HS-27A (cell line): Measurements from ENCODE around the gene AFAP1L2.
A peak's percentile ranks its signal among the peaks of the same experiment; 100 is the strongest.

ENCODE experiments used
- DNase-seq: peaks from one replicate; pipeline ENCODE4 v3.0.0-alpha.2; 2012; ENCODE audit warnings: low read depth, missing footprints

The AFAP1L2 gene

DNA sequence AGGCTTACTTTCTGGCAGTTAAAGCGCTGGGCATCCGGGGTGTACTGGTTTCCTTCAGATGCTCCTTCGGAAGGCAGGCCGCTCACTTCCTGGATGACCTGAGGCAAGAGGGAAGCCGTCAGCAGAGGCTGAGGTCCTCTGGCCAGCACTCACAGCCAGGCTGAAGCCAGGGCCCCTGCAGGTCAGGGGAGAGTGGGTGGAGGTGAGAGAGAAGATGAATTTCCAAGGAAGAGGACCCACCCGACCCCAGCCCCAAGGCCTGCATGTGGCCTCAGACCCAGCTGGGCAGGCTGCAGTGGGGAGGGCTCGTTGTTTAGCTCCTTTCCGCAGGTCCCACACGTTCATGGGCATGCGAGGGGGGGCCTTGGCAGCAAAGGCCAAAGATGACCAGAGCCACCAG lies 94.0 kb downstream of the AFAP1L2 start:
- no peak for DNase-seq

DNA sequence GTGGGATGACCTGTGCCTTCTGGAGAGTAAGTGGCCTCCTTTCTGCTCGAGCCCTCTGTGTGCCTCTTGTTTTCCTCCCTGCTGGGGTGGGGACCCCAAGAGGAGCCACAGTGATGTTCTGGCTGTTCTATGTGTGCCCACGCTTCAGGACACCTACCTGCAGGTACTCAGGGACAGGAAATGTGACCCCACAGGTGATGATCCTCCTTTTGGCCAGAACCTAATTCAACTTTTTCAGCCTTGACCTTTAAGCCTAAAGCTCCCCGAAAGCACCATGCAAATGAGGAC lies 95.0 kb downstream of the AFAP1L2 start:
- DNase-seq: no peak

DNA sequence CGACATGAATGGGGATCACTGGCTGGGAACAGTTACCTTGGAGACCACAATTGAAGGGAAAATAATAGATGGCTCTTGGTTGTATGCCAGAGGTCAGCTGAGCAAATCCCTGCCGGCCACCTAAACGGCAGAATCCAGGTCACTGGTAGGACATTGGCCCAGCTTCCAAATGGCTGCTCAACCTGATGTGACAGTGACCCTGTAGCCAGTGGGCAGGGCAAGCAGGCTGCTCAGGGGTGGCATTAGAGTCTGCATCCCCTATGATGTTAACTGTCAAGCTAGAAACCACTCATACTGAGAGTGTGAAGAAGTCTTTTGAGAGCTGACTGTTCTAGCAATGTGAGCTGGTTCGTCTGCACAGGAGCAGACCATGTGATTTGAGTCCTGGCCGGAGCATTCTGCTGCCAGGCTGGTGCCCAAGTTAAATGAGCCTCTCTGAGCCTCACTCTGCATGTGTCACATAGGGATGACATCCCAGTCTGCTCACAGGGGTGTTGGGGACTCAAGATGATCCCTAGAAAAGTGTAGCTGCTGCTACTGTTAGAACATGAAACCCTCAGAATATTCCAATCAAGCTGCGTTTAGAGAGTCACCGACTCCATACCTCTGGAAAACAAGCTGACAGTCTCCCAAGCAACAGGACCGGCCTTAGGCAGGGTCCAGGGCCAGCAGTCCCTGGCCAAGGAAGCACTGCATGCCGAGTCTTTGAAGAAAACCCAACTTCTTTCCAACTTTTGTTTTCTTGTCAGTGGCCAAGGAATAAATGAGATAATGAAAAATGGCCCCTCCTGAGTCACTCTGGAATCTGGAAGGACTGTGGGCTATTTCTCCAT lies 95.6 kb downstream of the AFAP1L2 start:
- no peak for DNase-seq

DNA sequence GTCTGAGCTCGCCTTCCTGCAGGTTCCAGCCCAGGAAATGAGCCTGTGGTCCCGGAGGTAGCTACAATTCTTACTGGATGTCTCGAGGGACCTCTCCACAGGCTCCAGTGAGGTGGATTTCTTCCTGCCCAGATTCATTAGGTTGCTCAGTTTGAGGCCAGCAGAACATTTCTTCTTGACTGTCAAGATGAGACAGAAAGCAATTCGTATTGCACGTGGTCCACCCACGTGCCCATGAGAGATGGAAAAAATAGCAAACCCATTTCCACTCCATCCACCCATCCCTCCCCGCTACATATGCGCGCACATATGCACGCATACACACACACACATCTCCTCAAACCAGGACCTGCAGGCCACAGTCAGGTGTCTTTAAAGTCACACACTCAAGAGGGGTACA lies 96.6 kb downstream of the AFAP1L2 start:
- no peak for DNase-seq

DNA sequence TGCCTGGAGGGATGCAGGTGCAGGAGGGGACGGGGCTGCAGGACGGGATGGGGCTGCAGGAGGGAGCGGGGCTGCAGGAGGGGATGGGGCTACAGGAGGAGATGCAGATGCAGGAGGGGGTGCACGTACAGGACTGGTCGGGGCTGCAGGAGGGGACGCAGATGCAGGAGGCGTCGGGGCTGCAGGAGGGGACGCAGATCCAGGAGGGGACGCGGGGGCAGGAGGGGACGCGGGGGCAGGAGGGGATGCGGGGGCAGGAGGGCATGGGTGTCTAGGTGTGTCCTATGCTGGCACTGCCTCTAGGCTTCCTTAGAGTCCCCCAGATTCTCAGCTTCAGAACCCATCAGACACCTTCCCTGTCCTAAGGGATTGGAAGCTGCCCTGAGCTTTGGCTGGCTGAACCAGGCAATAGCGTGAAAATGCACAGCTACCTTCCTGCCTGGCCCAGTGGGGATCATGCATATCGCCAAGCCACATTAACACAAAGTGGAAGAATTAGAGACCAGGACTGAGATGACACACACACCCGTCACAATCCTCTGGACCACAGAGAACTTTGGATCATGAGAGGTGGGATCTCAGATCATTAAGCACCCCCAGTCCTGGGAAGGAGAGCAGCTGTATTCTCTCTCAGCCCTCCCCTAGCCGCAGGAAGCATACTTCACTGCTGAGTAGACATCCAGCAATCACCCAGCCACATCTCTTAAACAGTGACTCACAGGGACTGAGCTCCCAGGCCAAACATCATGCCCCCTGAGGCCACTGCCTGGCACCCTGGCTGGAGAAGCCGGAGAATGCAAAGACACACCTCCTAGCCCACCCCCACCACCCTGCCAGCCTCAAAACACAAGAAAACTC lies 98.0 kb downstream of the AFAP1L2 start:
- peak; percentile 75 for DNase-seq

DNA sequence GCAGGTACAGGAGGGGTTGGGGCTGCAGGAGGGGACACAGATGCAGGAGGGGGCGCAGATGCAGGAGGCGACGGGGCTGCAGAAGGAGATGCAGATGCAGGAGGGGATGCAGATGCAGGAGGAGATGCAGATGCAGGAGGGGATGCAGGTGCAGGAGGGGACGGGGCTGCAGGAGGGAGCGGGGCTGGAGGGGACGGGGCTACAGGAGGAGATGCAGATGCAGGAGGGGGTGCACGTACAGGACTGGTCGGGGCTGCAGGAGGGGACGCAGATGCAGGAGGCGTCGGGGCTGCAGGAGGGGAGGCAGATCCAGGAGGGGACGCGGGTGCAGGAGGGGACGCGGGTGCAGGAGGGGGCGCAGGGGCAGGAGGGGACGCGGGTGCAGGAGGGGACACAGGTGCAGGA lies 98.8 kb downstream of the AFAP1L2 start:
- DNase-seq: no peak

DNA sequence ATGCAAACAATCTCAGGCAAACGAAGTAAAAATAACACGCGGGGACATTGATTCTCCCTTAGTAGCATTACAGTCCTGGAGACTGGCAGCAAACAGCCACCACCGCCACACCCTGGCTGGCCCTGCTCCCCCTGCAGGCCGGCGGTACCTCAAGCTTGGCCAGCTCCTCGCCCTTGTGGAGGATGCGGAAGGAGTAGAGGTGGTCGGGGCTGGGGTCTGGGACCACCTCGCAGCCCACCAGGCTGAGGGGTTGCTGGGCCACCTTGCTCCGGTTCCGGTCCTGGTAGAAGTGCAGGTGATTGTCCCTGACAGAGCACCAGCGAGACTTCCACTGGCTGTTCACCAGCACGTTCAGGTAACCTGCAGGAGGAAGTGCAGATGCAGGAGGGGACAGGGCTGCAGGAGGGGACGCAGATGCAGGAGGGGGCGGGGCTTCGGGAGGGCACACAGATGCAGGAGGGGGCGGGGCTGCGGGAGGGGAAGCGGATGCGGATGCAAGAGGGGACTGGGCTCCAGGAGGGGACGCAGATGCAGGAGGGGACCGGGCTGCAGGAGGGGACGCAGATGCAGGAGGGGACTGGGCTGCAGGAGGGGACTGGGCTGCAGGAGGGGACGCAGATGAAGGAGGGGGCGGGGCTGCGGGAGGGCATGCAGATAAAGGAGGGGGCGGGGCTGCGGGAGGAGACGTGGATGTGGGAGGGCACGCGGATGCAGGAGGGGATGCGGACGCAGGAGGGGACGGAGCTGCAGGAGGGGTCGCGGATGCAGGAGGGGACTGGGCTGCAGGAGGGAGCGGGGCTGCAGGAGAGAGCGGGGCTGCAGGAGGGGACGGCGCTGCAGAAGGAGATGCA lies 99.5 kb downstream of the AFAP1L2 start:
- peak; percentile 8 for DNase-seq

DNA sequence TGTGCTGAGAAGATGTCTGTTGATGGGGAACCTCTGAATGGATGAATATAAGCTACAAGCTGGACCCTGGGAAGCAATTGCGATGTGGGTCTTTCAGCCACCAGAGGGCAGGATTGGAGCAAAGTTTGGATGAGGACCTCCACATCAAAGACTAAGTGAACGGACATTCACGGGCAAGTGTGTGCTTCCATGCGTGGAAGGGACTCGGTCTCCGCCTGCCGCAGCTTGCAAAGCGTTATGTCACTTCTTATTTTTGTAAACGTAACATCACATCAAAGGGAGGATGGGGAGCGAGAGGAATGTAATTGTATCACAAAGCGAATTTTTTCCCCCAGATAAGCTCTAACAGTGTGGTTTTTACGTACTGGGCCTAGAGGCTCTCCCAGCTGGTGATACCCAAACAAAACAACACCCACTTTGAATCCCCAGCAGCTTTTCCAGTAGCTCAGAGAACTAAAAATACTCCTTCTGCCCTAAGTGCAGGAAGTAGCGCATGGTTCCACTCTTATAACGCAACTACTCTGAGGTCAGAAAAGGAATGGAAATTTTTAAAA lies 100.2 kb downstream of the AFAP1L2 start:
- DNase-seq: peak; percentile 53

DNA sequence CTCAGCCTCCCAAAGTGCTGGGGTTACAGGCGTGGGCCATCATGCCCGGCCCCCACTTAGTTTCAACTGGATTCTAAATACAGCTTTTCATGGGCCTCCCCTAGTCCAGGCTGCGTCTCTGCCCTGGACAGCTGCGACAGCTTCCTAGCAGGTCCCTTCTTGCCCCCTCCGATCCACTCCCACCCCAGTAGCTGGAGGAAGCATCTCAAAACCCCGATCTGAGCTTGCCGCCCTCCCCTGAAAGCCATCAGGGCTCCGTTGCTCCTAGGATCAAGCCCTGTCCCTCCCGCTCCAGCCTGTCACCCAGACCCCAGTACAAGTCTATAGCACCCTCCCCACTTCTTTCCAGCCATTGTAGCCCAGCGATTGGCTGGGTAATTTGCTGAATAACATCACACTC lies 100.7 kb downstream of the AFAP1L2 start:
- no peak for DNase-seq

DNA sequence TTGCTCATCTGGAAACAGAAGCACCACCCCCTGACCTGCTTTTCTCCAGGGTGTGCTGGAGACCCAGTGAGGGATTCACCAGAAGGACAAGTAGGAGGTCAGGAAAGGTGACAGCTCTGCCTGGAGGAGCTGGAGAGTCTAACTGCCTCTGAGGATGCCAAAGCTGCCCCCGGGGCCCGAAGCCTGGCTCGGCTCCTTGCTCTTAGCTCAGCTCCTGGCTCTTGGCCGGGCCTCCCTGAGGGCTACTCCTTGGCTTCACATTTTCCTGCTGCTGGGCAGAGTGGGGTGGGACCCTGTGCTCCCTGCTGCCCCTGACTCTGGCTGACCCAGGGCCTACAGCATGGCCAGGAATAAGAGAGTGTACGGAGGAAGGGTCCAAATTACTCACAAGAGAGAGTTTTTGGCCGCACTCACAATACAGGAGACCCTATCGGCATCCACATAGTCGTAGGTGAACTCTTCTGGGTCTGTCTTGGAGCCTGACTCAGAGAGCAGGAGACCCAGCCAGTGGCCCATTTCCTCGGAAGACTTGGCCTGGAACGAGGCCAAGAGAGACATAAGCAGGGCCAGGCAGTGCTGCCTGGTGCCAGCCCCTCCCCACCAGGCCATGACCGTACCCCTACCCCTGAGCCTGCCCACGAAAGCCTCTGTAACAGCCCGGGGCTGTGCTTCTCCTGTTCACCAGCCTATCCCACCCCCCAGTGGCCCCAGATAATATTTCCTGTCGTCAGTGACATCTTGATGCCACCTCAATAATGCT lies 102.2 kb downstream of the AFAP1L2 start:
- no peak for DNase-seq

DNA sequence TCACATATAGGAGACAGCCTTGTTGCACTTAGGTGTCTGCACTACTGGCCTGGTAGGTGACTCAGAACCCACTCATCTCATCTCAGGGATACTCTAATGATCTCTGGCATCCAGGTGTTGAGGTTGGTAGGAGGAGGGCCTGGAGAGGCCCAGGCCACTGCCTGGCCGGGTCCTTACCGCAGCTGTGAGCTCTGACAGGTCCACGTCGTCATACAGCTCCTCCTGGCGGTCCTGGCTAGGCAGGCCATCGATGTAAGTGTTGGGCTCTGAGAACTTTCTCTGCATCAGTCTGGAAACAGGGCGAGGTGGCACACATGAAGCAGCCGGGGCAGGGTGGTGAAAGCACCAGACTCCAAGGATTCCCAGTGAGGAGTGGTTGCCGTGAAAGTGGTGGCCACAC lies 103.1 kb downstream of the AFAP1L2 start:
- DNase-seq: no peak

DNA sequence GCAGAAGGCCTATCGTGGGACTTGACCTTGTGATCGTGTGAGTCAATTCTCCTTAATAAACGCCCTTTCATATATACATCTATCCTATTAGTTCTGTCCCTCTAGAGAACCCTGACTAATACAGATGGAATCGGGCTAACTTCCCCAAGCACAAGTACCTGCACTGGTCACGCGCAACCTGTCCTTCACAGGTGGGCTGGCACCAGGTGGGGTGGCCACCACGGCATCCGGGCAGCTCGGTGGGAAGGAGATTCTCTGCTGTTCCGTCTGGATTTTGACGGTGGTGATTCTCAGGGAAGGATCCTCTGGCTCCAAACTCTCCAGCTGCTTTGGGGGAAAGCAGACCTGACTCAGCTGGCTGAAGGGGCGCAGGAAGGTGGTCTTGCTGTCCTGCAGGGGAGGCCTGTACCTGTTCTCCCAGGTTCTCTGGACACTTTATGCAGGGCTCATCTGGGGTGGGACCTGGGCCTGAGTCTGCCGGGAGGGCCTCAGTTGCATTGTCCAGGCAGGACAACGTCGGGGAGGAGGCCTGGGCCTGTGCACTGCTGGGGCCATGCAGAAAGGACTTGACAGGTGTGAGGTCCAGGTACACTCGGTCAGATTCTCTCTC lies 104.2 kb downstream of the AFAP1L2 start:
- no peak for DNase-seq

DNA sequence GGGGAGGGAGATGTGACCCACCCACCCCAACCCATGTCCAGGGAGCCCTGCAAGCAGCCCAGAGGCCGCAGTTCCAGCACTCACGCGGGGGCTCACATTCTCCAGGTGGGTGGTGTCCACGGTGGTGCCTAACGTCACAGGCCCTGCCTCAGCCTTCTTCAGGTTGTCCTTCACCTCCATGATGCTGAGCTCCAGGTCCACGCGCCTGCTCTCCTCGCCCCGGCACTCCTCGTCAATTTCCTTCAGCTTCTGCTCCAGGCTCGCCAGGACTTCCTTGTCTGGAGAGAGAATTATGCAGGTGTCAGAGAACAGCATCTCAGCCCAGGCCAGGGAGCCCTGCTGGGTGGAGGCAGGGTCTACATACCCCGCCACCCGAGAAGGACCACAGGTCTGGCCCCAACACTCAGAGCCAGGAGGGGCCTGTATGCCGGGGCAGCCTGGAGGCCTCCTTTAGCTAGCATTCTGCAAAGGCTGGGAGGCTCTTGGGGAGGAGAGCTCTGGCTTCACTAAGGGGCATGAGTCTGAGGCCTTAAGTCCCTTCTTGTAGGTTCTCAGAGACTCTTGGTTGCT lies 107.1 kb downstream of the AFAP1L2 start:
- no peak for DNase-seq

DNA sequence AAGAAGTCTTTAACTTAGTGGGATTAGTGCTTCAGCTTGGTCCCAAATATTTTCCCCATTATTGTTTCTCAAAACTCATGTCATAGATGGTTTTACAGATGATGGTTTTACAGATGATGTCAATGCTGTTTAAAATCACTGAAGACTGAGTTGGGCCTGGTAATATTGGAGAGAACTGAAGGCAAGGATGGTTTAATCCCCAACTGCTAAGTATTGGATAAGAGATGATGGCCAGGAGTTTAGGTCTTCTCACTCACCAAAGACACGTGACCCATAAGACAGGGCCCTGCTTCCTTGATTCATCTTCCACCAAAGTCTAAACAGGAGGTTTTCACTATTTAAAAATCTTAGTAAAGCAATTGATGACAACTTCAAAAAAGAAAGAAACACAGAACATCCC lies 108.9 kb downstream of the AFAP1L2 start:
- DNase-seq: no peak

DNA sequence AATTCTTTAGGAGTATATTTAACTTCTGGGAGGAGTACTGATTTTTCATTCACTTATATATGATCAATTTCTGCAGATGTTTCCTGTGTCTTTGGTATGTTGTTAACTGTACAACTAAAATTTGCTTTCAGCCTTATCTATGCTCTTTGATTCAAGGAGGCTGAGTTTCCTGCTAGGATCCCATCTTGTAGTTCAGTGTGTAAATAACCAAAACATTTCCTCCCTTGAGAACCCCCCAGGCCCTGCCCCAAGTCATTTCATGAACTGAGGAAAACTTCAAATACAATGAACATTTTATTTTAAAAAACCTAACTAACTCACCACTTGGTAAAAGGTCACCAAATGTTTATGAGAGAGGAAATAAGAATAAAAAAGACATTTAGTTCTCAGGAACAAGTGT lies 109.8 kb downstream of the AFAP1L2 start:
- DNase-seq: no peak

DNA sequence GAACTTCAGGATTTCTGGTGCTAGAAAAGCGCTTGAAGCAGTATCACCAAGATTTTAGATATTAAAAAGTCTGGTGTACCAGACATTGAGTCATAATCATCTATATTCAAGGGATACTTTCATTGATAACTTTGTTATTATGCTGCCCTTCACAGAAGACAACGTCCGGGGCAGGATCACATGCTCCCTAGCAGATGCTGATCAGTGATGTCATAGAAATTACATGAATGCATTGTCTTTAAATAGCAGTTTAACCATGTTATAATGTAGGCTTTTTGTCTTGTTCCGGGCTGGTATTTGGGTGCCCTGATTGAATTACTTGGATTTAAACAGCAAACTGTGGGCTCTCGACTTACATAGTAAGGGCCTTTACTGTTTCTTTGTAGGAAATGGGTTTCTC lies 111.2 kb downstream of the AFAP1L2 start:
- no peak for DNase-seq

DNA sequence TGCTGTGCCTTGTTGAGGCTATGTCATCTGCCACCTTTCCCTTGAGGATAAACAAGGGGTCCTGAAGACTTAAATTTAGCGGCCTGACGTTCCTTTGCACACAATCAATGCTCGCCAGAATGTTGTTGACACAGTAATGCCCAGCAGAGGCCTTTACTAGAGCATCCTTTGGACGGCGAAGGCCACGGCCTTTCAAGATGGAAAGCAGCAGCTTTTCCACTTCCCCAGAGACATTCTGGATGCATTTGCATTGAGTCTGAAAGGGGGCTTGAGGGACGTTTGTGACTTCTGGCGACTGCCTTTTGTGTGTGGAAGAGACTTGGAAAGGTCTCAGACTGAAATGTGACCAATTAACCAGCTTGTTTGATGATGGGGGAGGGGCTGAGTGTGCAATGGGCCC lies 112.8 kb downstream of the AFAP1L2 start:
- no peak for DNase-seq

DNA sequence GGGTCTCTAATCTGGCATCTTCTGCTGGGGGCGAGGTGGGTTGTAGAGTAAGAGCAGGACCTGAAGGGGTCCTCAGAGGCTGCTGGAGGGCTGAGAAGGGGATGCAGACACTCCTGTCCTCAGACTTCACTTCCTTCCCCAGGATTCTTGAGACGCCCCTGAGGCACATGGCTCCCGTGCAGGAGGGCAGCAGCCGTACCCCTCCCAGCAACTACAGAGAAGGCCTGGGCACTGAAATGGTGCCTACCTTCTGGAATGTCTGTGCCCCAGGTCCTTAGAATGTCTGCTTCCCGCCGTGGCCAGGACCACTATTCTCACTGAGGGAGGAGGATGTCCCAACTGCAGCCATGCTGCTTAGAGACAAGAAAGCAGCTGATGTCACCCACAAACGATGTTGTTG lies 113.2 kb downstream of the AFAP1L2 start:
- no peak for DNase-seq

DNA sequence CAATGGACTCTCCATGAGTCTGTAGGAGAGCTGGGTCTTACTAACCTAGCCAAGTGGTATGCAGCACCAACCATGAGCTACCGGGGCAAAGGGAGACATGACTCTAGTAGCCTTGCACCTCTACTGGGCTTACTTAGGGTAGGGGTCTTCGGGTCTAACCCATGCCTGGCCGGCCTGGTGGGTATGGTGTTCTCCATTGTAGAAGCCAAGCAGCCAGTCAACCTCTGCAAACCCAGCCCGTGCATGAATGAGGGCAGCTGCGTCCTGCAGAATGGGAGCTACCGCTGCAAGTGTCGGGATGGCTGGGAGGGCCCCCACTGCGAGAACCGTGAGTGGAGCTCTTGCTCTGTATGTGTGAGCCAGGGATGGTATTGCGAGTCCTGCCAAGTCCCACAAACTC lies 114.3 kb downstream of the AFAP1L2 start:
- no peak for DNase-seq

DNA sequence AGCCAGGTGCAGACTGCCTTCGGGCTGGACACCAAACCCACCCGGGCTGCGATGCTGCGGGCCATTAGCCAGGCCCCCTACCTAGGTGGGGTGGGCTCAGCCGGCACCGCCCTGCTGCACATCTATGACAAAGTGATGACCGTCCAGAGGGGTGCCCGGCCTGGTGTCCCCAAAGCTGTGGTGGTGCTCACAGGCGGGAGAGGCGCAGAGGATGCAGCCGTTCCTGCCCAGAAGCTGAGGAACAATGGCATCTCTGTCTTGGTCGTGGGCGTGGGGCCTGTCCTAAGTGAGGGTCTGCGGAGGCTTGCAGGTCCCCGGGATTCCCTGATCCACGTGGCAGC lies 115.2 kb downstream of the AFAP1L2 start:
- no peak for DNase-seq
